NCI-H524 (cell line): ENCODE data around the gene CRB1.

Experiments
- DNase-seq, 2 experiments: peaks; one replicate each; lab custom pipeline; 2025; lab: John Stamatoyannopoulos, UW

CRB1 gene

DNA sequence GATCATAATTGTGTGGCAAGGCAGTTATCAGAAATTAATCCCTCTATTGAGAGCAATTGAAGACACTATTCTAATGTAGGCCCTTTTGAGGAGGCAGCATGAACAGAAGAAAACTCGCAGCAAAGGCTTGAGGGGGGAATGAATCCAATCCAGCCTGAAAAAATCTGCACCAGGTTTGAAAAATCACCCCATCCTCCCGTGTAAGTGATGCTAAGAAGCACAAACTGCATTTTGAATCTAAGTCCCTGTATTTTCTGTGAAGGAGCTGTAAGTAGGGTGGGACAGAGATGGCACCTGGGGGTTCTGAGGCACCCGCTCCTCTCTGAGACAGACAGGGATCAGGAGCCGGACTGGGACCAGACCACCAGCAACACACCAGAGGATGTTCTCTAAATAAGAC lies at the start of gene CRB1:
CRB1 (plus strand) TSS at position 241 of the 400 bp plus-strand sequence. CDS start 161 bp downstream, outside the sequence.
- DNase-seq = peak; percentile 45 to 87

DNA sequence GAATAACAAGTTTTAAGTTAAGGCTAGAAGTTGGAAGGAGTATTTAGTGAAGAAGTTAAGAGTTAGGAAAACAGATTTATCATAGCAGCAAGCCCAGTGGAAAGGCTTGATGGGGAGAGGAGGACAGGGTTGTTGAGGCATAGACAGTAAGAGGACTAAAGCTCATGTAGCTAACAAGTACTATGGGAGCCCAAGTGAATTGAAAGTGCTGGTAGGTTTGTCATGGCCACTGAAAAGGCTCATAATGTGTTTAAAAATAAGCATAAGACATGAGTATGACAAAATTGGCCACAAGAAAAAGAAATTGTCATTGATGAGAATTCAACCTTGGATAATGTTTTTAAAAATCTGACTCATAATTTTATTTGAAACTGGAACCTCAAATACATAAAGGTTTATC lies 49.2 kb upstream of the CRB1 start:
- DNase-seq = no peak

DNA sequence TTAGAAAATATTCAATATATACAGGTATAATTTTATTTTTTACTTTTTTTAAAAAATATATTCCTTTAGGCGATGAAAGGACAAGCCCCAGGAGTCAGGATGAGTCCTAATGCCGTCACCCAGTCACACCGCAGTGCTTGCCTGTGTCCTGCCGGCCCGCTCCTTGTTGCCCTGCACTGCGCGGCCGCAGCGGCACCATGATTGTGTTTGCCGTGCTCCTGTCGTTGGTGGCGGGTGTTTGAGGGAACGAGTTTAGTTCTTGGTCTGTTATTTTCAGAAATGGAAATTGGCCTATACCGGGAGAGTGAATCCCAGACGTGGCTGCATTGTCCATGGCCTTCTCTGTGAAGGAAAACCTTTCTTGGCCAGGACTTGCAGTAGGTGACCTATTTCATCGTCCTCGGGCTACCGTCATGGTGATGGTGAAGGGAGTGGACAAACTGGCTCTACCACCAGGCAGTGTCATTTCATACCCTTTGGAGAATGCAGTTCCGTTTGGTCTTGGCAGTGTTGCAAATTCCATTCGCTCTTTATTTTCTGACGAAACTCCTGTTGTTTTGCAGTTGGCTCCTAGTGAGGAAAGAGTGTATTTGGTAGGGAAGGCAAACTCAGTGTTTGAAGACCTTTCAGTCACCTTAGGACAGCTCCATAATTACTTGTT lies 45.9 kb upstream of the CRB1 start:
- DNase-seq = no peak

DNA sequence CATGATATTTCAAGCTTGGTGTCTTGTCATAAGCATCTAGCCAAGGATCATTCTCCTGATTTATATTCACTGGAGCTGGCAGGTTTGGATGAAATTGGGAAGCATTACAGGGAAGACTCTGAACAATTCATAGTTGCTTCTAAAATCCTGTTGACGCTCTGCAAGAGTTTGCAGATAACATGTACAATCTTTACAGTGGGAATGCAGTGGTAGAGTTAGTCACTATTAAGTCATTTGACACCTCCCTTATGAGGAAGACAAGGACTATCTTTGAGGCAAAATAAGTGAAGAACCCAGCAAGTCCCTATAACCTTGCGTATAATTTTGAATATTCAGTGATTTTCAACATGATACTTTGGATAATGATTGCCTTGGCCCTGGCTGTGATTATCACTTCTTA lies 45.3 kb upstream of the CRB1 start:
- no peak for DNase-seq

DNA sequence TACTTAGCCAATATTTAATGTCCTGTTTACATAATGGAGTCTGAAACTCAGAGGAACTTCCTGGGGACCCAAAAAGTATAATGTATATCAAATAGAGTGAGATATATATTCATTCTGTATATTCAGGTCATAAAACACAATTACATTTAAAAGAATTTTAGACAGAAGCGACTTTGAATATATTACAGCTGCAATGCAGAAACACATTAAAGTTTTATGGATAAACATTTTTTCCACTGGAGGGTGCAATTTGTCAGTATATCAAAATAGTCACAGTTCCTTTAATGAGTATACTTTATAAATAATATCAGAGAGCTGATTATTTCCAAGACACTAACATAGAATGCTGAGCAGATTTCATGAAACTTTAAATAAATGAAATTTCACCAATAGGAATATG lies 43.9 kb upstream of the CRB1 start:
- peak in 1 of 2 experiments; percentile 14 for DNase-seq

DNA sequence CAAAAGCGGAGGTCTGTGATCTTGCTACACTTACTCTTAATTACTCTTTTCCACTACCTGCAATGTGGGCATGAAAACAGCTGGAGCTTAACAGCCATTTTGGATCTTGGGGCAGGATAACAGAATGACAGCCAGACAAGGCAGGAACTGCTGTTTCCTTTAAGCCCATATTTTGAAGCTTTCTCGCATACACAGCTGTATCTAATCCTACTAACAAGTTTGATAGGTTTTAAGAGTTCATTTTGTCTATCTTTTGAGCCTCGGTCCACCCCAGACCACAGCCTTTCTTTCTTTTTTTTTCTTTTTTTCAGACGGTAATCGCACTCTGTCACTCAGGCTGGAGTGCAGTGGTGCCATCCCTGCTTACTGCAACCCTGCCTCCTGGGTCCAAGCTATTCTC lies 42.4 kb upstream of the CRB1 start:
- no peak for DNase-seq

DNA sequence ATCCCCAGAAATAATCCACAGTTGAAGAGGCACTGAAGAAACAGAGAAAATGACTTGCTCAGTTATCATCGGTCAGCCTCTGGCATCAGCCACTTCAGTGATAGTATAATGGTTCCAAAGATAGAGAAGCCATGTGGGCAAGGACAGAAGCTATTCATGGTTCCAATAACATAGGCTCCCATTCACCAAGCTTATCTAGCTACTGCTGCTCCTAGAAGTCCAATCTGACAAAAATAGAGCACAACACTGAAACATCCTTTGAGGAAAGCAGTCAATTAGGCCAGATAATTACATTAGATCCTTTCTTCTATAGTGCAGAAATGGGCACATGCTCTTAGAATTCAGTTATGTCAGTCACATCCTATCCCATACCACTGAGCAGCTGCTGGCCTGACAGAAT lies 33.5 kb upstream of the CRB1 start:
- DNase-seq = no peak

DNA sequence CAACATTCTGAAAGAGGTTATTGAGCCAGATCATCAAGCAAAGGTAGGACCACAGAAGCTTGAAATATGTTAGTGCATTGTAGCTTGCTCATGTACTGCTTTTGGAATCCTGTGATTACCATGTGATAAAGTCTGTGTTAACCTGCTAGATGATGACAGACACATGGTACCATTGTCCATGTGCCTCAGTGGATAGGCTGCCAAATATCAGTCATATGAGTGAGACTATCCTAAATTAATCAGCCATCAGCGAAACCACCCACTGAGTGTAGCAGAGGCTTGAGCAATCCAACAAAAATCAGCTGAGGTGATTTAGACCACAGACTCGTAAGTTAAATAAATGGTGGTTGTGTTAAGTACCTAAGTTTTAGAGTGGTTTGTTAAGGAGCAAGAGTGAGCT lies 32.7 kb upstream of the CRB1 start:
- DNase-seq = no peak

DNA sequence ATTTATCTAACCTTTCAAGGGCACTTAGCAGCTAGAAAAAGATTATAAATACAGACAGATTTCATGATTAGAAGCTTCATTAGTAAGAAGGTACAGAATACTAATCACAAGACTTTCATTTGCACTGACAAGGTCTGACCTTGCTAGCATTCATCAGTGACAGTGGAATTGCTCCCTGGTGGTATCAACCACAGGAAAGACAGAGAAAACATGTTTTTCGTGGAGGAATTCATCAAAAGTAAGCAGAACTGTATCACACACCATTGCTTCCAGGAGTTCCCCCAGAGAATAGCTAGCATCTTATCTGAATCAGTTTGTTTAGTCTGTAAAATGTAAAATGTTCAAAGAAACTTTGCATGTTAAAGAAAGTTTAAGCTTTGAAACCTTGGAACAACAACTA lies 20.6 kb upstream of the CRB1 start:
- no peak for DNase-seq

DNA sequence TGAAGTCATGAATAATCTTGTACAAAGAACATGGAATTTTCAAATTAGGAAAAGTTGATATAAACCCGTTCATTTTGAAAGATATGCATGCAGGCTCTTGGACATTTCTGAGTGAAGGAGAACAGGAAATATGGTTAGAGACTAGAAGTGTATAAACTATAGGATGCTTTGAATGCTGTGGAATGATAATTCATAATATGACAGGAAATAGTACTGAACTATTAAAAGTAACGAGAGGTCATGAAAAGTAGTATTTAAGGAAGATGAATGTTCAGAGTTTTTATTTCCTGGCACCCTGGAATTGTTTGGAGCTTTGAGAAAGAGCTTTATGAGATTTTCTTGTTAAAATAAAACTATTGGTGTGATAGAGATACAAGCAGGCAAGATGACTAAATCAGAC lies 18.7 kb upstream of the CRB1 start:
- no peak for DNase-seq

DNA sequence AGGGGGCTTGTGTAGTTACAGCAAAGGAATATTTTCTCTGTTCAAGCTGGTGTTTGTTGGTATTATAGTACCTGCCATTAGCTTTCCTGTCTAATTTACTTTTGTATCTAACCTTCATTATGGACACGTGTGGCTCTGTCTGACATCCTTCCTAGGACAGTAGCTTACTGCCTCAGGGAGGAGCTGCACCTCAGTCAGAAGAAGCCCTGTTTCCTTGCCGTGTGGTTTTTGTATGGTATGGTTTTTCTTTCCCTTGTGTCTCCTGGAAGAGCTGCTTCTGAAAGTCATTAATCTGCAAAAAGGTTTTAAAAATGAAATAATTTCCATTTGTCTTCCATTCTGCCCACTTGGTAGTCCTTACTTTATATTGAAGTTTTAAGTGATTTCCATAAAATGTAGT lies 17.4 kb upstream of the CRB1 start:
- DNase-seq = no peak

DNA sequence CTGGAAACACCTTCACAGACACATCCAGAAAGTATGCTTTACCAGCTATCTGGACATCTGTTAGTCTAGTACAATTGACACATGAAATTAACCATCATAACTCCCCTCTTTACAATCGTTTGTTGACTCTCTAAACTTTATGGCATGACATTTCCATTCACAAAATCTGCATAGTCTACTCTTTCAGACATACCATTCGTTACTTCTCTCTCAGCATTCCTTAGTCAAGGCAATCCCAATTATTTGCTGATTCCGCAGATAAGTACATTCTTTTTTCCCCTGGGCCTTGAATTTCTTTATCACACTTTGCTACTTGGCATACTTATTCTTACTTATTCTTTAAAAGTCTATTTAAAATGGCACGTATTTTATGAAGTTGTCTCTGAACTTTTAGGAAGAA lies 15.1 kb upstream of the CRB1 start:
- peak in 1 of 2 experiments; percentile 5 for DNase-seq

DNA sequence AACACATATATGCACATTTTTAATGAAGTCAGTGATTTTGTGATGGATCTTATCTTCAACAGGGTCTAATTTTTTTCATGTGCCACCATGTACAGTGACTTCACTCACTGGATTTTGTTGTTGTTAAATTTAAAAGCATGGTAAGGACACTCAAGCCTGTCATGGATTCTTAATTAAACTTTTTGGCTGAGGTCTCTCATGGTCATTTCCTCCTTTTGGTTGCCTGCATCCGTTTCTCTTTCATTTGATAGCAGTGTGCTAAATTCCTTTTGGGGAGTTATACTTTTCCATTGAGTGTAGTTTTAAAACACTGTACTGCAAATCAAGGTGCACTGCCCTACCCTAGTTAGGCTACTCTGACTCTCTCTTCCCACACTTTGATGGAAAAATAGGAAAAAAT lies 13.2 kb upstream of the CRB1 start:
- DNase-seq = no peak

DNA sequence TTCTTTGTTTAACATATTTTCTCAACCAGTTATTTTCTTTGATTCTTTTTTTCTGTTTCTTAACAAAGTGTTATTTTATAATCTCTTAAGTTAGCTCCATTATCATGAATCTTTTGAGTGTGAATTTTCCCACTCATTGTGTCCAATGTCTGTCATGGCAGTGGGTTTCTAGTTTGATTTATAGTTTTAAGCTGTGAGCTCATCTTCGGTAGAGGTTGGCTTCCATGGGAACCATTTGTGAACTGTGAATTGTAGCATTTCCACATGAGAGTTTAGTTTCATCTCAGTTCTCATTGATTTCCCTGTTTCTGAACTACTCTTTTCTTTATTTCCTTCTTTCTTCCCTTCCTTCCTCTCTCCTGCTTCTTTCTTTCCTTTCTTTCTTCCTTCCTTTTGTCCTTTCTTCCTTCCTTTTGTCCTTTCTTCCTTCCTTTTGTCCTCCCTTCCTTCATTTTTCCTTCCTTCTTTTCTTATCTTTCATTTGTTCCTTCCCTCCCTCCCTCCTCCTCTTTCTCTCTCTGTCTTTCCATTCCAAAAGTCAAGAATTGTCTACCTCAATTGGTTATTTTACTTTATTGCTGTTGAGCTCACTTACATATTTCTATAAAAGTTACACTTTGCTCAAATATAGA lies 3.0 kb upstream of the CRB1 start:
- DNase-seq = no peak

DNA sequence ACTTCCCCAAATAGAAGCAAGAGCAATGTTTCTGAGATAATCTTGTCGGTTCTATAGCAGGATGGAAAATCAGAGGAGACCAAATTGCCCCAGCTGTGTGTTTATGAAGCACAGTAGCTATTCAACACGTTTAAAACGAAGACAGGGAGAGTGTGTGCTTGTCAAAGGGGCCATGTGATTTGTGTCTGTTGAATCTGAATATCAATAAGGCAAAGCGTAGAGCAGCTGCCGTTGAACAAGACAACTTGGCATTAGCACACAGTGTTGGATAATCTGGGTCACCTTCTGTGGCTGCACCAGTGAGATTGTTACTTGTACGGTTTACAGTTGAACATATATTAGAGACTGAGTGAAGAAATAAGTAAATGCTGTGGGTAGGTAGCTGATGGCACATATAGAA lies 1.0 kb downstream of the CRB1 start:
- peak; percentile 78 to 93 for DNase-seq

DNA sequence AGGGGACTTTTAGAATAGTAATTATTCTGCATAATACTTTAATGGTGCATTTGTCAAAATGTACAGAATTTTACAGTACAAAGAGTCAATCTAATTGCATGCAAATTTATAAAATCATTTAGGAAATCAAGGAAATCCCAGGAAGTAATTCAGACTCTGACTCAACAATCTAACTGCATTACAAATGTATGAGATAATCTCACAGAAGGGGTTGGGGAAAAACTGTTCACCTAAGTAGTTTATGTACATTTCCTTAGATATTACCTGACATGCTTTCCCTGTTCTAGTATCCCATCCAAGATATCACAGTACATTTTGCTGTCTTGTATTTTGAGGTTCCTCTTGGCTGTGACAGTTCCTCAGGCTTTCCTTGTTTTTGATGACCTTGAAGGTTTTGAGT lies 4.7 kb downstream of the CRB1 start:
- no peak for DNase-seq

DNA sequence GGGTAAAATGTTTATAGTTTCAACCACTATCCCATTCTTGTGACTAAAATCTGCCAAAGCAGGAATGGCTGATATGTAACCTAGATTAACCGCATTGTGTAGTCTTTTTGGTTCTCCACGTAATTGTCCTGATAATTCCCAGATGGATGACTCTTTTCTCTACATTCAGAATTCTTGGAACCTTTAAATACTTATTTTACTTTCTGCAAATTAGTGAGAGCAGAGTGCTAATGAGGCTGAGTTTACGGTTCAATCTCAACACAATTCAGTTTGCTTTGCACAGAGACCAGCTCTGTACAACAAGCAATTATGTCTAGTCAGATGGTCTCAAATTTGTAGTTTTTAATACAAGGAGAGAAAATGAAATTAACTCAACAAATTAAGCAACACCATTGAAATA lies 9.1 kb downstream of the CRB1 start:
- DNase-seq = no peak

DNA sequence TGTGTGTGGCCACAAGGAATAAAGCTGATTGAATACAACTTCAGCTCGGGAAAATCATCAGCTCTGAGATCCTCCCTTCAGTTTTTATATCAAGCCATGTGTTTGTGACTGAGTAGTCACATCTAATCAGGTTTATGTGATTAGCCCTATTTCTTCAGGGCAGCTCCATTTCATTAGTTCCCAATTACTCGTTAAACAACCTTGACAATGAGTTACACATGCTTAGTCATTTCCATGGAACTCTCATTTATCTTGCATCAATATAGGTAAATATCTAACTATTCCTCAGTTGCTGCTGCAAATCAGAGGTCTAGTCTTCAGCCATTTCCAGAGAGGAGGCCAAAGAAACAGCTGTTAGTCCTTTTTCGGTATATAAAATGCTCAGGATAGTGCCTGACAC lies 16.3 kb downstream of the CRB1 start:
- no peak for DNase-seq

DNA sequence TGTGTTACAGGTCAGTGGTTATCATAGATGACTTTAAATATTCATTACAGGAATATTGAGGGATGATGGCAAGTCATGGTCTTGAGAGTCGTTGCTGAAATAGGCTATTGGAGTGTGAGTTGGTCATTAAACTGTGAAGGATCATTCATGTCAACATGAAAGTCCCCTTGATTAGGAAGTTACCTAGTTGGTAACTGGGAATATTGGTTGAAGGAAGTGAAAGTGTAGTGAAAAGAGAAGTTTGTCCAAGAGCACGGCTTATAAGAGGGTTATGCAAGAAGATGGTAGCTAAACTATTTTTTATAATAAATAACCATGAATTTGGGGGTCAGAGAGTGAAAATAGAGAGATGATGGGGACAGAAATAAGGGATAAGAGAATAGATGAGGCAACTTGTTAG lies 16.9 kb downstream of the CRB1 start:
- DNase-seq = no peak

DNA sequence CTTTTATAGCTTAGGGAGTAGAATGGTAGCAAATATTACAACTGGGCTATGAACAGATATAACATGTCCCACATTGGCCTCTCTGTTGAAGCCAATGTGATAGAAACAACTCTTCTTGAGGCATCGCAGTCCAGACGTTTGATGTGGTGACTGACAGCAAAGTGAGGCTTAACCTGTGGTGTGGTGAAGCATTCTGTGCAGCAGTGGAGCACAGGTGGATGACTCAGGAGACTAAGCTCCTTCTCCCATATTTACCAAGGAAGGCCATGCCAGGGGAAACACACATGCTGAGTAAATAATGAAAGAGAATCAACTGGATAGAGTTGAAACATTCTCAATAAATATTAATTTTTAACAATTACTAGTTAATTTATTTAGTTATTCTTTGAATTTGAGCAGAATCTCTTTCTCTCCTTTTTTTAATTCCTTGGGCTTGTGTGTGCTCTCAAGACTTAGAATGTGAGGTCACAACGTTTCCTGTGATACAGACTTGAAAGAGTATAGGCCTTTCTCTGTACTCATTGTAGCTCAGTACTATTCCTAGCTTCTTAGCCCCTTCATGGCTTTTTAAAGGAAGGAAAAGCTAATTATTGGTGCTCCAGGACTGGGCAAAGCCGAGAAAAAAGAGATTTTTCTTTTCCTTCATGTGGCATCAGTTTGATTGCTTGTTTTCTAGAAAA lies 17.6 kb downstream of the CRB1 start:
- no peak for DNase-seq

DNA sequence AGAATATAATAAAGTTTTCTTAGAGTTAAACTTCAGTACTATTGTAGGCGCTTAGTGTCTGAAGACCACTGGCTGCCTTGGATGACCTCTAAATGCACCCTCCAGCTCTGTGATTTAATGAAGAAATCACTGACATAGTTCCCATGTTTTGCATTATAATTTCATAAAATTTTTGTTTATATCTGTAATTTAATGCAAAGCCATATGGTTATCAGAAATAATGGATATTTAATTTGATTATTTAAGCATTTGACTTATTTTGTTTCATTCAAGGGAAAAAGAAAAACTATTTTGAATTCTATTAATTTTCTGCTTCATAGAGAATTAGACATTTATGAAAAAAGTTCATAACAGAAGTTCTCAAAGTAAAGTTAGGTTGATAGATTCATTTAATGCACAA lies 18.6 kb downstream of the CRB1 start:
- no peak for DNase-seq

DNA sequence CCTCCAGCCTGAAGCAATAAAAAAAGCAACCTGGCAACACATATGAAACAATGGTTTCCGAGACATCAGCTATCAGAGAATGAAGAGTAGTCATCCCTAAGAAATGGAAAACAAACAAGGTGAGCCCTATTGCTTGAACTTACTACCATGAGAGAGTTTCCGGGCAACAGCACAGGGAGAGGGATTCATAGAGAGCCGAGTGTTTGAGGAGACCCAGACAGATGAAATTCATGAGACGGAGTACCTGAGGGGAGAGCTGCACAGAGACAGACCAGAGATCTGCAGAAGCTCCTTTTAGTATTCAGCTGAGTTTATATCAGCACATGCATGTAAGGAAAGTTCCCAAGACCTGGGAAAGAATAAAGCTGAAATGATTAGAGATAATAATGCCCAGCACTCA lies 19.8 kb downstream of the CRB1 start:
- DNase-seq = no peak

DNA sequence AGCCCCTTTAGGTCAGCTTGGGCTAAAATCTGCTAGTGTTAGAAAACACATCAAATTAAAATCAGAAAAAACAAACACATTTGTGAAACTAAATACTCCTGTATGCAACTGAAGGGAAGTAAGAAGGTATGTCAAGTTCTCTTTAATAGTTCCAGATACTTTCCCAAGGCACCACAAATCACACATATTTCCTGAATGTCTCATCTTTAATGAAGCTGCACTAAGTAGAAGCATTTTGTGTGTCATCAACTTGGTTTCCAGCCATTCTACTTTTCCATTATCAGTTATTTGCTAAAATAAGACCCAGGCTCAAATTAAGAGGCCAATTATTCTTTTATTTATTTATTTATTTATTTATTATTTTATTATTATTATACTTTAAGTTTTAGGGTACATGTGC lies 34.7 kb downstream of the CRB1 start:
- no peak for DNase-seq

DNA sequence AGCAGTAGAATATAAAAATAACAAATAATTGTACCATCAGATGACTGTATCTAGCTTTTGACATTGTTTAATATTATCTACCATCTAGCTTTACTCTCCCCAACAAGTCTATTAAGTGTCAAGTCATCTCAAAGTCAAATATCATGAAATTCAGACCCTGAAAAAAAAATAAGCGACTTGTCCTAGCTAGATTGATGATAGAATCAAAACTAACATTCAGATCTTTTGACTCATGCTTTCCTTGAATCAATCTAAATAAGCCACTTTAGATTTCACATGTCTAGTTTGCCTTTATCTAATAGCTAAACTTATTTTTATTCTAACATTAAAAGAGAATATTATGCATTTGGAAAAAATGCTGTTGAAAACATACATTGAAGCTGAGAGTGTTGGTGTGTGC lies 35.4 kb downstream of the CRB1 start:
- DNase-seq = no peak
